GM18499 (cell line): Measurements from ENCODE around the gene ZNG1F.
A peak's percentile ranks its signal among the peaks of the same experiment; 100 is the strongest.
"Not testable (repeated sequence)": the region's sequence is repeated elsewhere in the genome, so short reads cannot be mapped to it uniquely, and the experiment has no call there.

ENCODE experiments used
- ATAC-seq: cut with Tn5 transposase; IDR thresholded peaks from one replicate; pipeline ENCODE4 v1.9.1; 2021; ENCODE audit warnings: moderate number of reproducible peaks; ENCODE audit not compliant: insufficient read depth, unreplicated experiment

Gene ZNG1F

GRCh38 chr9:41123812-41124211, 65.3 kb downstream of the ZNG1F start:
- ATAC-seq, result not testable (repeated sequence)

- not testable (repeated sequence) for ATAC-seq
These were observed 65.7 kb downstream of the ZNG1F start for GRCh38 chr9:41123396-41123795.

GRCh38 chr9:41120696-41121095, 68.4 kb downstream of the ZNG1F start:
- not testable (repeated sequence) for ATAC-seq

GRCh38 chr9:41119719-41120118, 69.4 kb downstream of the ZNG1F start:
- ATAC-seq, result not testable (repeated sequence)

GRCh38 chr9:41119311-41119710, 69.8 kb downstream of the ZNG1F start:
- not testable (repeated sequence) for ATAC-seq

GRCh38 chr9:41113348-41113747, 75.8 kb downstream of the ZNG1F start:
- ATAC-seq, result not testable (repeated sequence)

- not testable (repeated sequence) for ATAC-seq
These were observed 77.7 kb downstream of the ZNG1F start for GRCh38 chr9:41111414-41111813.

- not testable (repeated sequence) for ATAC-seq
These were observed 78.2 kb downstream of the ZNG1F start for GRCh38 chr9:41110913-41111312.

- not testable (repeated sequence) for ATAC-seq
These were observed 79.9 kb downstream of the ZNG1F start for GRCh38 chr9:41109253-41109652.

- ATAC-seq, result not testable (repeated sequence)
These were observed 80.3 kb downstream of the ZNG1F start for GRCh38 chr9:41108816-41109215.

GRCh38 chr9:41106472-41107116, 82.5 kb downstream of the ZNG1F start:
- ATAC-seq, result not testable (repeated sequence)

GRCh38 chr9:41105557-41106253, 83.4 kb downstream of the ZNG1F start:
- not testable (repeated sequence) for ATAC-seq

GRCh38 chr9:41104542-41104941, 84.6 kb downstream of the ZNG1F start:
- not testable (repeated sequence) for ATAC-seq

GRCh38 chr9:41100508-41100907, 88.6 kb downstream of the ZNG1F start:
- not testable (repeated sequence) for ATAC-seq

- not testable (repeated sequence) for ATAC-seq
These were observed 90.4 kb downstream of the ZNG1F start for GRCh38 chr9:41098759-41099158.

- not testable (repeated sequence) for ATAC-seq
These were observed 94.1 kb downstream of the ZNG1F start for GRCh38 chr9:41095060-41095459.

GRCh38 chr9:41094010-41094773, 94.9 kb downstream of the ZNG1F start:
- not testable (repeated sequence) for ATAC-seq

- not testable (repeated sequence) for ATAC-seq
These were observed 98.2 kb downstream of the ZNG1F start for GRCh38 chr9:41090922-41091321.

- not testable (repeated sequence) for ATAC-seq
These were observed 98.7 kb downstream of the ZNG1F start for GRCh38 chr9:41090386-41090785.

- ATAC-seq, result peak; percentile 69
These were observed 100.6 kb downstream of the ZNG1F start for GRCh38 chr9:41088450-41089059.
